ENCODE measurements around the gene IKZF3.

GRCh38 chr17:39744836-39745215, 119.3 kb downstream of the IKZF3 start:
- TF ChIP-seq CTCF (conservative IDR thresholded peaks at IDR 0.05; ENCODE audit: low read length) (no peak), EZH2phosphoT487 (IDR thresholded peaks at IDR 0.05; ENCODE audit: borderline replicate concordance) (no peak)

Measured in Loucy (cell line).